Stimulated activated memory B cell treated with anti-CD40 and anti-IgM and Interleukin-4, amounts not matched to agents 10 μg/mL and 1 μg/mL and 100 μg/mL, for 72 hours (primary cell): ENCODE measurements around the gene EIF5A.

ENCODE experiments used
- ATAC-seq: fragments of 150-1000 bp; cut with Tn5 transposase; 2 replicates; pipeline ENCODE4 v1.10.0; 2021
- H3K27ac Mint-ChIP-seq: one replicate; pipeline ENCODE4 v1.8.0; 2022; ENCODE audit warnings: mild to moderate bottlenecking, mixed read lengths
- H3K27me3 Mint-ChIP-seq: one replicate; pipeline ENCODE4 v1.8.0; 2022; ENCODE audit warnings: mixed read lengths
- H3K36me3 Mint-ChIP-seq: one replicate; pipeline ENCODE4 v1.8.0; 2022; ENCODE audit warnings: mixed read lengths
- H3K4me1 Mint-ChIP-seq: one replicate; pipeline ENCODE4 v1.8.0; 2022; ENCODE audit warnings: mixed read lengths
- H3K4me3 Mint-ChIP-seq: one replicate; pipeline ENCODE4 v1.8.0; 2022; ENCODE audit warnings: mild to moderate bottlenecking, moderate library complexity, mixed read lengths
- H3K9me3 Mint-ChIP-seq: one replicate; pipeline ENCODE4 v1.8.0; 2022; ENCODE audit warnings: mixed read lengths

Gene EIF5A

GRCh38 chr17:7314719-7315569 lies 7.5 kb downstream of the EIF5A start, which contains the start of gene GPS2:
Gene GPS2, minus strand, starts transcription at chr17:7315360. Its CDS starts 308 bp downstream, at chr17:7315052.
- Mint-ChIP-seq H3K27me3 (no peaks in the 10 kb centered on the region), H3K9me3 (no peaks in the 10 kb centered on the region), H3K4me1 (peaks cover 59% of the 10 kb centered on the region), H3K27ac (peak within 1 kb of the TSS; percentile 86), H3K4me3 (peak within 1 kb of the TSS; percentile 88), H3K36me3 (peaks cover 73% of the 10 kb centered on the region)
- peak; percentile 95 for ATAC-seq

- H3K4me3 Mint-ChIP-seq = peak overlapping the region; percentile 84
- H3K4me1 Mint-ChIP-seq = peaks cover 51% of the 10 kb centered on the region
- H3K27me3 Mint-ChIP-seq = no peaks in the 10 kb centered on the region
- H3K9me3 Mint-ChIP-seq = no peaks in the 10 kb centered on the region
- H3K36me3 Mint-ChIP-seq = peaks cover 66% of the 10 kb centered on the region
- no peak for ATAC-seq
- peak overlapping the region; percentile 86 for H3K27ac Mint-ChIP-seq
These were observed 8.3 kb downstream of the EIF5A start for GRCh38 chr17:7315570-7316235.

- no peaks in the 10 kb centered on the region for H3K27me3 Mint-ChIP-seq
- no peaks in the 10 kb centered on the region for H3K9me3 Mint-ChIP-seq
- H3K4me1 Mint-ChIP-seq = peaks cover 35% of the 10 kb centered on the region
- H3K27ac Mint-ChIP-seq = peak overlapping the region; percentile 22
- peaks cover 66% of the 10 kb centered on the region for H3K36me3 Mint-ChIP-seq
- H3K4me3 Mint-ChIP-seq = no peak overlapping the region
- ATAC-seq = no peak
These were observed 9.9 kb downstream of the EIF5A start for GRCh38 chr17:7317161-7317803.

- Mint-ChIP-seq H3K4me1 (peaks cover 25% of the 10 kb centered on the region), H3K4me3 (no peak overlapping the region), H3K36me3 (peaks cover 59% of the 10 kb centered on the region), H3K9me3 (no peaks in the 10 kb centered on the region), H3K27me3 (no peaks in the 10 kb centered on the region), H3K27ac (peak overlapping the region; percentile 22)
- ATAC-seq = no peak
These were observed 10.9 kb downstream of the EIF5A start for GRCh38 chr17:7318121-7318860.

- Mint-ChIP-seq H3K4me3 (no peak overlapping the region), H3K36me3 (peaks cover 57% of the 10 kb centered on the region), H3K27ac (no peak overlapping the region), H3K4me1 (peaks cover 7% of the 10 kb centered on the region), H3K27me3 (no peaks in the 10 kb centered on the region), H3K9me3 (no peaks in the 10 kb centered on the region)
- ATAC-seq = no peak
These were observed 14.0 kb downstream of the EIF5A start for GRCh38 chr17:7321466-7321865.

GRCh38 chr17:7322520-7323194 lies 15.2 kb downstream of the EIF5A start:
- peaks cover 16% of the 10 kb centered on the region for H3K4me1 Mint-ChIP-seq
- ATAC-seq = no peak

GRCh38 chr17:7323731-7324437 lies 16.5 kb downstream of the EIF5A start:
- peaks cover 40% of the 10 kb centered on the region for H3K36me3 Mint-ChIP-seq
- peaks cover 28% of the 10 kb centered on the region for H3K4me1 Mint-ChIP-seq
- no peaks in the 10 kb centered on the region for H3K27me3 Mint-ChIP-seq
- peak; percentile 49 for ATAC-seq
- H3K9me3 Mint-ChIP-seq = no peaks in the 10 kb centered on the region
- H3K27ac Mint-ChIP-seq = no peak overlapping the region
- no peak overlapping the region for H3K4me3 Mint-ChIP-seq

More at GRCh38 chr17:7322520-7323194, 15.2 kb downstream of the EIF5A start:
- H3K36me3 Mint-ChIP-seq = peaks cover 47% of the 10 kb centered on the region
- H3K9me3 Mint-ChIP-seq = no peaks in the 10 kb centered on the region
- H3K4me3 Mint-ChIP-seq = no peak overlapping the region
- H3K27ac Mint-ChIP-seq = no peak overlapping the region
- H3K27me3 Mint-ChIP-seq = no peaks in the 10 kb centered on the region

GRCh38 chr17:7324438-7324779 lies 17.0 kb downstream of the EIF5A start:
- no peaks in the 10 kb centered on the region for H3K27me3 Mint-ChIP-seq
- no peak overlapping the region for H3K4me3 Mint-ChIP-seq
- no peak overlapping the region for H3K27ac Mint-ChIP-seq
- no peak for ATAC-seq
- H3K36me3 Mint-ChIP-seq = peaks cover 39% of the 10 kb centered on the region
- peaks cover 30% of the 10 kb centered on the region for H3K4me1 Mint-ChIP-seq
- no peaks in the 10 kb centered on the region for H3K9me3 Mint-ChIP-seq

GRCh38 chr17:7325031-7325528 lies 17.7 kb downstream of the EIF5A start:
- H3K4me3 Mint-ChIP-seq = no peak overlapping the region
- ATAC-seq = no peak
- H3K4me1 Mint-ChIP-seq = peaks cover 34% of the 10 kb centered on the region
- no peak overlapping the region for H3K27ac Mint-ChIP-seq
- peaks cover 39% of the 10 kb centered on the region for H3K36me3 Mint-ChIP-seq
- no peaks in the 10 kb centered on the region for H3K9me3 Mint-ChIP-seq
- no peaks in the 10 kb centered on the region for H3K27me3 Mint-ChIP-seq

GRCh38 chr17:7326186-7326585 lies 18.8 kb downstream of the EIF5A start:
- peaks cover 45% of the 10 kb centered on the region for H3K4me1 Mint-ChIP-seq
- peaks cover 35% of the 10 kb centered on the region for H3K36me3 Mint-ChIP-seq
- H3K9me3 Mint-ChIP-seq = no peaks in the 10 kb centered on the region
- no peak for ATAC-seq
- no peaks in the 10 kb centered on the region for H3K27me3 Mint-ChIP-seq
- H3K27ac Mint-ChIP-seq = no peak overlapping the region
- no peak overlapping the region for H3K4me3 Mint-ChIP-seq

- peak overlapping the region; percentile 99 for H3K27ac Mint-ChIP-seq
- H3K9me3 Mint-ChIP-seq = no peaks in the 10 kb centered on the region
- no peak overlapping the region for H3K4me3 Mint-ChIP-seq
- no peaks in the 10 kb centered on the region for H3K27me3 Mint-ChIP-seq
- ATAC-seq = no peak
- peaks cover 26% of the 10 kb centered on the region for H3K36me3 Mint-ChIP-seq
- H3K4me1 Mint-ChIP-seq = peaks cover 50% of the 10 kb centered on the region
These were observed 19.6 kb downstream of the EIF5A start for GRCh38 chr17:7327056-7327455.

GRCh38 chr17:7327501-7327900 lies 20.1 kb downstream of the EIF5A start:
- H3K27ac Mint-ChIP-seq = peak overlapping the region; percentile 99
- no peaks in the 10 kb centered on the region for H3K27me3 Mint-ChIP-seq
- peaks cover 55% of the 10 kb centered on the region for H3K4me1 Mint-ChIP-seq
- H3K36me3 Mint-ChIP-seq = peaks cover 21% of the 10 kb centered on the region
- H3K9me3 Mint-ChIP-seq = no peaks in the 10 kb centered on the region
- peak overlapping the region; percentile 99 for H3K4me3 Mint-ChIP-seq
- no peak for ATAC-seq

- ATAC-seq = no peak
- Mint-ChIP-seq H3K9me3 (no peaks in the 10 kb centered on the region), H3K27me3 (no peaks in the 10 kb centered on the region), H3K4me1 (peaks cover 59% of the 10 kb centered on the region), H3K36me3 (peaks cover 20% of the 10 kb centered on the region), H3K4me3 (peak overlapping the region; percentile 99), H3K27ac (peak overlapping the region; percentile 99)
These were observed 20.6 kb downstream of the EIF5A start for GRCh38 chr17:7328009-7328408.
